Stomach (tissue), 9 donors: Measurements from ENCODE around the gene TEDC2. TPM values are rescaled to one million over a fixed set of nuclear protein-coding genes. Genes with fewer than 3 reads are reported as not detected.

Source experiments
- DNase-seq, 2 donors: peaks; one replicate each; pipeline versions ENCODE4 v3.0.0 to v3.0.0-alpha.2; 2013 to 2019
- H3K27ac ChIP-seq, 5 donors: fragments of 200-600 bp in 4 of 5; sonication (generic) in 4 of 5; one replicate each; pipeline ENCODE4 v1.5.1; 2013 to 2019; ENCODE audit warnings: mild to moderate bottlenecking in 1 of 5, moderate library complexity in 1 of 5
- H3K27me3 ChIP-seq, 3 donors: fragments of 200-600 bp; sonication (generic); one replicate each; pipeline ENCODE4 v1.5.1; 2017 to 2019; ENCODE audit warnings: mixed run types in 1 of 3
- H3K36me3 ChIP-seq, 4 donors: fragments of 200-600 bp; sonication (generic); 1 replicate in 3 of 4; 2 replicates in 1 of 4; pipeline ENCODE4 v1.5.1; 2016 to 2019
- H3K4me1 ChIP-seq, 4 donors: fragments of 200-600 bp; sonication (generic); one replicate each; pipeline ENCODE4 v1.5.1; 2016 to 2019
- H3K4me3 ChIP-seq, 4 donors: fragments of 200-600 bp; sonication (generic) in 3 of 4; one replicate each; pipeline ENCODE4 v1.5.1; 2016 to 2019; ENCODE audit warnings: mild to moderate bottlenecking in 1 of 4
- H3K9me3 ChIP-seq, 4 donors: fragments of 200-600 bp; sonication (generic); one replicate each; pipeline ENCODE4 v1.5.1; 2016 to 2019
- EP300 ChIP-seq: sonication (generic); formaldehyde crosslinking; IDR thresholded peaks from one replicate; pipeline ENCODE4 v1.6.1; 2017; ENCODE audit warnings: antibody characterized with exemption
- POLR2A ChIP-seq, 4 donors: fragments of 450-650 bp; IDR thresholded peaks; one replicate each; pipeline ENCODE4 v1.6.1; 2016; ENCODE audit warnings: antibody characterized with exemption in 4 of 4, control low read depth in 2 of 4, mild to moderate bottlenecking in 1 of 4, moderate library complexity in 1 of 4
- POLR2AphosphoS5 ChIP-seq, 3 donors: sonication (generic); formaldehyde crosslinking; IDR thresholded peaks; one replicate each; pipeline ENCODE4 v1.6.1; 2016; ENCODE audit warnings: antibody characterized with exemption in 3 of 3
- WGBS, 5 donors: extraction: QIAGEN DNeasy Blood & Tissue Kit in 3 of 5; methylation state at CpG; one replicate each; pipeline versions ENCODE4 v1.1.5 to v1.1.7; 2013 to 2018; 5-methylcytosine and 5-hydroxymethylcytosine counted together
- intact Hi-C: fragments of 100-400 bp; cut with DNase I; formaldehyde crosslinking; loops from one replicate; pipeline ENCODE4 v1.15.1; 2023; ENCODE audit warnings: low total_unique reads
- polyA plus RNA-seq, 3 donors: library from polyadenylated mRNA; stranded (reverse); fragments of 200-250 nt; gene quantifications; one replicate each; pipeline ENCODE4 v1.2.3, GENCODE V29; 2013
- total RNA-seq, 5 donors: library from RNA; depleted of rRNA; stranded (reverse); fragments of >200 nt; gene quantifications; one replicate each; pipeline versions ENCODE4 v1.1.0 to v1.2.3, GENCODE V29; 2014 to 2016
- TF ChIP-seq, protein P1 (sequence below), 7 experiments: fragments of 450-650 bp in 4 of 7; fragments of 200-600 bp in 3 of 7; sonication (generic) in 3 of 7; IDR thresholded peaks; one replicate each; pipeline ENCODE4 v1.5.1; 2016 to 2019; ENCODE audit warnings: antibody characterized with exemption in 7 of 7, control low read depth in 2 of 7, mild to moderate bottlenecking in 1 of 7
- donor health status: healthy with polysubstance abuse.
- donor health status: Bipolar disorder and iron deficiency.
- donor health status: healthy.

TEDC2 gene
- total and polyA plus RNA-seq, 8 donors = 1.3 to 3.8 (median 2.7) TPM; not detected in 3

- TF ChIP-seq EP300 (no peak), POLR2A (IDR thresholded peaks at IDR 0.05) (no peak), POLR2AphosphoS5 (IDR thresholded peaks at IDR 0.05) (no peak)
- TF ChIP-seq, protein P1, sequence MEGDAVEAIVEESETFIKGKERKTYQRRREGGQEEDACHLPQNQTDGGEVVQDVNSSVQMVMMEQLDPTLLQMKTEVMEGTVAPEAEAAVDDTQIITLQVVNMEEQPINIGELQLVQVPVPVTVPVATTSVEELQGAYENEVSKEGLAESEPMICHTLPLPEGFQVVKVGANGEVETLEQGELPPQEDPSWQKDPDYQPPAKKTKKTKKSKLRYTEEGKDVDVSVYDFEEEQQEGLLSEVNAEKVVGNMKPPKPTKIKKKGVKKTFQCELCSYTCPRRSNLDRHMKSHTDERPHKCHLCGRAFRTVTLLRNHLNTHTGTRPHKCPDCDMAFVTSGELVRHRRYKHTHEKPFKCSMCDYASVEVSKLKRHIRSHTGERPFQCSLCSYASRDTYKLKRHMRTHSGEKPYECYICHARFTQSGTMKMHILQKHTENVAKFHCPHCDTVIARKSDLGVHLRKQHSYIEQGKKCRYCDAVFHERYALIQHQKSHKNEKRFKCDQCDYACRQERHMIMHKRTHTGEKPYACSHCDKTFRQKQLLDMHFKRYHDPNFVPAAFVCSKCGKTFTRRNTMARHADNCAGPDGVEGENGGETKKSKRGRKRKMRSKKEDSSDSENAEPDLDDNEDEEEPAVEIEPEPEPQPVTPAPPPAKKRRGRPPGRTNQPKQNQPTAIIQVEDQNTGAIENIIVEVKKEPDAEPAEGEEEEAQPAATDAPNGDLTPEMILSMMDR (IDR thresholded peaks at IDR 0.05) = no peak
- H3K4me3 ChIP-seq = no peak overlapping the region
- H3K9me3 ChIP-seq = no peaks in the 10 kb centered on the region
- no peak for DNase-seq
- H3K27me3 ChIP-seq = no peaks in the 10 kb centered on the region
- WGBS, 5 donors = 80 to 91% (median 89%) methylated on average over 19 to 26 of the region's 26 CpGs
- peaks cover 14 to 47% (median 35%) of the 10 kb centered on the region in 4 donors for H3K4me1 ChIP-seq
- intact Hi-C loops = loop anchor here (5.0 to 10.0 kb wide), 2 partner anchors 156 to 303 kb away; partner anchors contain the start of genes ABCA3 and CASKIN1
- peak overlapping the region in 1 of 5 donors; percentile 1 for H3K27ac ChIP-seq
- H3K36me3 ChIP-seq = peaks cover 0 to 57% (median 41%) of the 10 kb centered on the region in 4 donors
Observed at GRCh38 chr16:2497695-2498484, 38.0 kb downstream of the TEDC2 start.

GRCh38 chr16:2498531-2499253 is 38.8 kb downstream of the TEDC2 start:
- intact Hi-C loops = loop anchor here (5.0 to 10.0 kb wide), 2 partner anchors 156 to 304 kb away; partner anchors contain the start of genes ABCA3 and CASKIN1

GRCh38 chr16:2499454-2499853 is 39.5 kb downstream of the TEDC2 start:
- Histone ChIP-seq H3K9me3 (no peaks in the 10 kb centered on the region), H3K27ac (peak overlapping the region in 1 of 5 donors; percentile 46), H3K36me3 (peaks cover 0 to 50% (median 41%) of the 10 kb centered on the region in 4 donors), H3K4me1 (peaks cover 14 to 52% (median 38%) of the 10 kb centered on the region in 4 donors), H3K4me3 (no peak overlapping the region), H3K27me3 (no peaks in the 10 kb centered on the region)
- intact Hi-C loops = loop anchor here (5.0 to 10.0 kb wide), 2 partner anchors 157 to 305 kb away; partner anchors contain the start of genes ABCA3 and CASKIN1
- DNase-seq = no peak
- 80 to 97% (median 92%) methylated on average over 1 to 6 of the region's 6 CpGs for WGBS, 5 donors
- no peak for TF ChIP-seq EP300
- TF ChIP-seq POLR2A (IDR thresholded peaks at IDR 0.05) = no peak
- no peak for TF ChIP-seq POLR2AphosphoS5 (IDR thresholded peaks at IDR 0.05)
- TF ChIP-seq, protein P1 (IDR thresholded peaks at IDR 0.05) = no peak

More at GRCh38 chr16:2498531-2499253, 38.8 kb downstream of the TEDC2 start:
- H3K9me3 ChIP-seq = no peaks in the 10 kb centered on the region
- DNase-seq = peak in 1 of 2 donors; percentile 76
- WGBS, 5 donors = 61 to 77% (median 64%) methylated on average over 7 to 15 of the region's 15 CpGs
- H3K27me3 ChIP-seq = no peaks in the 10 kb centered on the region
- peaks cover 0 to 50% (median 41%) of the 10 kb centered on the region in 4 donors for H3K36me3 ChIP-seq
- H3K4me3 ChIP-seq = no peak overlapping the region
- peaks cover 14 to 52% (median 38%) of the 10 kb centered on the region in 4 donors for H3K4me1 ChIP-seq
- TF ChIP-seq EP300 = no peak
- TF ChIP-seq, protein P1 (IDR thresholded peaks at IDR 0.05) = no peak
- TF ChIP-seq POLR2A (IDR thresholded peaks at IDR 0.05) = no peak
- TF ChIP-seq POLR2AphosphoS5 (IDR thresholded peaks at IDR 0.05) = no peak
- H3K27ac ChIP-seq = peak overlapping the region in 2 of 5 donors; percentile 1 to 46

DNA sequence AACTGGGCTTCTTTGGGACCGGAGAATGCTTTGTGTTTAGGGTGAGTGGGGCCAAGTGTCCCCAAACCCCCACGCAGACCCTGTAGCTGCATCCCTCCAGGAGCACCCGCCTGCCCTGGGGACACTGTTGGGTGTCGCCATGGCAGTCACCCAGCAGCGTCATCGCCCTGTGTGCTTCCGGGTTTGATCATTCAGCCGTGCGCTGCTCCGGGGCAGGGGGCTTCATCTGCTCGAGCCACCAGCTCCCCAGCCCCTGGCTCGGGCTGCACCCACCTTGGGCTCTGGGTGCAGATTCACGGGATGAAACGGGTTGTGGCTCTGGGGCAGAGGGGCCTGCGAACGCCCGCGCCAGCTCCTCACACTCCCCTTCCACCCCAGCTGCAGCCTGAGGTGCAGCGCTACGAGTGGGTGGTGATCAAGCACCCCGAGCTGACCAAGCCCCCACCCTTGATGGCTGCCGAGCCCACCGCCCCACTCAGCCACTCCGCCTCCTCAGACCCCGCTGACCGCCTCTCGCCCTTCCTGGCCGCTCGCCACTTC is 40.1 kb downstream of the TEDC2 start:
- 90 to 94% (median 91%) methylated on average over 19 to 29 of the region's 29 CpGs for WGBS, 5 donors

More for the DNA sequence above, 40.1 kb downstream of the TEDC2 start:
- no peak for DNase-seq
- Histone ChIP-seq H3K36me3 (peaks cover 0 to 50% (median 41%) of the 10 kb centered on the region in 4 donors), H3K9me3 (no peaks in the 10 kb centered on the region), H3K27ac (no peak overlapping the region), H3K4me1 (peaks cover 14 to 52% (median 38%) of the 10 kb centered on the region in 4 donors), H3K4me3 (no peak overlapping the region), H3K27me3 (no peaks in the 10 kb centered on the region)
- intact Hi-C loops = loop anchor here (5.0 to 10.0 kb wide), 2 partner anchors 158 to 305 kb away; partner anchors contain the start of genes ABCA3 and CASKIN1
- no peak for TF ChIP-seq POLR2AphosphoS5 (IDR thresholded peaks at IDR 0.05)
- TF ChIP-seq, protein P1 (IDR thresholded peaks at IDR 0.05) = no peak
- no peak for TF ChIP-seq POLR2A (IDR thresholded peaks at IDR 0.05)
- TF ChIP-seq EP300 = no peak
